DOHH2 (cell line): Measurements from ENCODE around the gene FBXO34.

Experiments used
- H3F3A ChIP-seq: fragments of 200-600 bp; sonication (generic), shearing (Covaris generic); 2 replicates; pipeline ENCODE4 v1.6.0; 2016; ENCODE audit warnings: antibody characterized with exemption, mild to moderate bottlenecking; ENCODE audit not compliant: control insufficient read depth, insufficient read depth
- H3K27ac ChIP-seq: fragments of 200-600 bp; sonication (generic); 2 replicates; pipeline ENCODE4 v1.5.1; 2014; ENCODE audit warnings: low read depth, mild to moderate bottlenecking, low read length, moderate library complexity
- H3K27me3 ChIP-seq: fragments of 200-600 bp; sonication (generic); 2 replicates; pipeline ENCODE4 v1.6.1; 2014; ENCODE audit warnings: mild to moderate bottlenecking, low read length, mixed read lengths; ENCODE audit not compliant: control insufficient read depth
- H3K36me3 ChIP-seq: fragments of 200-600 bp; sonication (generic); 2 replicates; pipeline ENCODE4 v1.6.1; 2014; ENCODE audit warnings: mild to moderate bottlenecking, low read length, moderate library complexity, mixed read lengths; ENCODE audit not compliant: control insufficient read depth
- H3K4me1 ChIP-seq: fragments of 200-600 bp; sonication (generic); 2 replicates; pipeline ENCODE4 v1.6.1; 2014; ENCODE audit warnings: mild to moderate bottlenecking, low read length, mixed read lengths; ENCODE audit not compliant: control insufficient read depth
- H3K4me2 ChIP-seq: fragments of 200-600 bp; sonication (generic); 2 replicates; pipeline ENCODE4 v1.6.0; 2014; ENCODE audit warnings: mild to moderate bottlenecking, low read length, moderate library complexity
- H3K4me3 ChIP-seq: fragments of 200-600 bp; sonication (generic); 2 replicates; pipeline ENCODE4 v1.5.1; 2014; ENCODE audit warnings: mild to moderate bottlenecking, low read length, mixed read lengths
- H3K79me2 ChIP-seq: fragments of 200-600 bp; sonication (generic); 2 replicates; pipeline ENCODE4 v1.6.1; 2014; ENCODE audit warnings: mild to moderate bottlenecking, low read length, mixed read lengths; ENCODE audit not compliant: control insufficient read depth
- H3K9me2 ChIP-seq: fragments of 200-600 bp; sonication (generic); replicated peaks from 2 replicates; pipeline ENCODE4 v1.6.1; 2014; ENCODE audit warnings: mild to moderate bottlenecking, low read length, mixed read lengths; ENCODE audit not compliant: control insufficient read depth
- H3K9me3 ChIP-seq: fragments of 200-600 bp; sonication (generic); 2 replicates; pipeline ENCODE4 v1.6.1; 2014; ENCODE audit warnings: antibody characterized with exemption, low read length, mixed read lengths; ENCODE audit not compliant: control insufficient read depth, insufficient read depth
- H4K20me1 ChIP-seq: fragments of 200-600 bp; sonication (generic); 2 replicates; pipeline ENCODE4 v1.6.0; 2014; ENCODE audit warnings: low read depth, mild to moderate bottlenecking, antibody characterized with exemption, low read length, moderate library complexity; ENCODE audit not compliant: control insufficient read depth, insufficient read depth
- EZH2phosphoT487 ChIP-seq: fragments of 200-600 bp; sonication (generic); IDR thresholded peaks from 2 replicates; pipeline ENCODE4 v1.6.1; 2017; ENCODE audit warnings: borderline replicate concordance, mild to moderate bottlenecking, antibody characterized with exemption, low read length, moderate library complexity, mixed read lengths
- TF ChIP-seq, protein P1 (sequence below): fragments of 200-600 bp; sonication (generic); IDR thresholded peaks from one replicate; pipeline ENCODE4 v1.5.1; 2014; ENCODE audit warnings: antibody characterized with exemption, mild to moderate bottlenecking, low read depth, low read length; ENCODE audit not compliant: poor library complexity, severe bottlenecking

FBXO34 gene

DNA sequence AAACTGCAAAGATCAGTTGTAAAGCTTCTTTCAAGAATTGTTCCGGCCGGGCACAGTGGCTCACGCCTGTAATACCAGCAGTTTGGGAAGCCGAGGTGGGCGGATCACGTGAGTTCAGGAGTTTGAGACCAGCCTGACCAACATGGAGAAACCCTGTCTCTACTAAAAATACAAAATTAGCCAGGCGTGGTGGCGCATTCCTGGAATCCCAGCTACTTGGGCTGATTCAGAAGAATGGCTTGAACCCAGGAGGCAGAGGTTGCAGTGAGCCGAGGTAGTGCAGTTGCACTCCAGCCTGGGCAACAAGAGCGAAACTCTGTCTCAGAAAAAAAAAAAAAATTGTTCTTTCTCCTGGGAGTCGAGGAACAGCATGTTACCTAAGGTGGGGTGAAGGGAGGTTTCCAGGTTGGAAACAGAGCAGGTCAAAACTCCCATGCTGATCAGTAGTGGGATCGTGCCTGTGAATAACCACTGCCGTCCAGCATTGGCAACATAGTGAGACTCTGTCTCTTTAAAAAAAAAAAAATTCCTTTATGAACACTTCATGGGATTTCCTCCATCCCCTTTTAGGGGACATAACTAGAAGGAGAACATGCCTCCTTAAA, 13.9 kb downstream of the FBXO34 start:
- Histone ChIP-seq H3K4me2 (no peak overlapping the region), H4K20me1 (peaks cover 13% of the 10 kb centered on the region; the same call in 1 of the 2 replicates), H3K9me2 (no peaks in the 10 kb centered on the region), H3K4me1 (no peaks in the 10 kb centered on the region), H3K9me3 (no peaks in the 10 kb centered on the region), H3K79me2 (peaks cover 92% of the 10 kb centered on the region), H3K4me3 (no peak overlapping the region), H3K27me3 (no peaks in the 10 kb centered on the region), H3F3A (0 out of 2 replicates have a peak, but pooled peaks cover 2% of the 10 kb centered on the region), H3K27ac (no peak overlapping the region), H3K36me3 (no peaks in the 10 kb centered on the region)
- no peak for TF ChIP-seq EZH2phosphoT487
- TF ChIP-seq, protein P1, sequence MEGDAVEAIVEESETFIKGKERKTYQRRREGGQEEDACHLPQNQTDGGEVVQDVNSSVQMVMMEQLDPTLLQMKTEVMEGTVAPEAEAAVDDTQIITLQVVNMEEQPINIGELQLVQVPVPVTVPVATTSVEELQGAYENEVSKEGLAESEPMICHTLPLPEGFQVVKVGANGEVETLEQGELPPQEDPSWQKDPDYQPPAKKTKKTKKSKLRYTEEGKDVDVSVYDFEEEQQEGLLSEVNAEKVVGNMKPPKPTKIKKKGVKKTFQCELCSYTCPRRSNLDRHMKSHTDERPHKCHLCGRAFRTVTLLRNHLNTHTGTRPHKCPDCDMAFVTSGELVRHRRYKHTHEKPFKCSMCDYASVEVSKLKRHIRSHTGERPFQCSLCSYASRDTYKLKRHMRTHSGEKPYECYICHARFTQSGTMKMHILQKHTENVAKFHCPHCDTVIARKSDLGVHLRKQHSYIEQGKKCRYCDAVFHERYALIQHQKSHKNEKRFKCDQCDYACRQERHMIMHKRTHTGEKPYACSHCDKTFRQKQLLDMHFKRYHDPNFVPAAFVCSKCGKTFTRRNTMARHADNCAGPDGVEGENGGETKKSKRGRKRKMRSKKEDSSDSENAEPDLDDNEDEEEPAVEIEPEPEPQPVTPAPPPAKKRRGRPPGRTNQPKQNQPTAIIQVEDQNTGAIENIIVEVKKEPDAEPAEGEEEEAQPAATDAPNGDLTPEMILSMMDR = no peak

DNA sequence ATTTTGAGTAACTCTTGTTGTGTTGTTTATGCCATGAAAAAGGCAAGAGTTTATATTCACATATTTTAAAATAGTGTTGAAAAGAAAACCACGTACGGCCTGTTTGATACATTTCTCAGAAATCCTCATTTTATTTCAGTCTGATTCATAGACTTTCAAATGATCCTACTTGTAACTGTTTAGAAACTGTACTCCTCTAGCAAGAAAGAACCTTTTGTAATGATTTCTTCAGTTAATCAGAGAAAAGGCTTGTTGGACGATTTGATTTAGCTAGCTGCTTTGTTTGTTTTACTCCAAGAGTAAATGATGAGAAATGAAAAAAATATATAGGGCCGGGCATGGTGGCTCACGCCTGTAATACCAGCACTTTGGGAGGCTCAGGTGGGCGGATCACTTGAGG, 17.2 kb downstream of the FBXO34 start:
- Histone ChIP-seq H3F3A (0 out of 2 replicates have a peak, but pooled peaks cover 2% of the 10 kb centered on the region), H3K27me3 (no peaks in the 10 kb centered on the region), H3K36me3 (no peaks in the 10 kb centered on the region), H3K4me3 (no peak overlapping the region), H3K79me2 (peaks cover 90% of the 10 kb centered on the region), H3K27ac (no peak overlapping the region), H4K20me1 (peaks cover 13% of the 10 kb centered on the region; the same call in 1 of the 2 replicates), H3K4me2 (no peak overlapping the region), H3K4me1 (no peaks in the 10 kb centered on the region), H3K9me2 (no peaks in the 10 kb centered on the region), H3K9me3 (no peaks in the 10 kb centered on the region)
- TF ChIP-seq, protein P1 = no peak
- TF ChIP-seq EZH2phosphoT487 = no peak

DNA sequence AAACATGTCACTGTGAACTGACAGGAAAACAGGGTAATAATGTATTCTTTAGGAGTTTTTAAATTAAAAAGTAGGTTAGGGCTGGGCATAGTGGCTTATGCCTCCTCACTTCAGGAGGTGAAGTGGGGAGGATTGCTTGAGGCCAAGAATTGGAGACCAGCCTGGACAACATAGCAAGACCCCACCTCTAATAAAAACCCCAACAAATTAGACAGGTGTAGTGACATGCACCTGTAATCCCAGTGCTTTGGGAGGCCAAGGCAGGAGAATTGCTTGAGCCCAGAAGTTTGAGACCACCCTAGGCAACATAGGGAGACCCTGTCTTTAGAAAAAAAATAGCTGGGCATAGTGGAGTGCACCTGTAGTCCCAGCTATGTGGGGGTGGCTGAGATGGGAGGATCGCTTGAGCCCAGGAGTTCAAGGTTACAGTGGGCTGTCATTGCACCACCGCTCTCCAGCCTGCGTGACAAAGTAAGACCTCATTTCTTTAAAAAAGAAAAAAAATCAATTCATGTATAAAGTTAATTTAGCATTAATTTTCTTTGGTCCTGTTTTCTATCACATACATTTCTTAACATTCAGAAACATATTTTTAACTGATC, 20.4 kb downstream of the FBXO34 start:
- Histone ChIP-seq H3K9me2 (no peaks in the 10 kb centered on the region), H3K4me2 (no peak overlapping the region), H3K27me3 (no peaks in the 10 kb centered on the region), H4K20me1 (peaks cover 4% of the 10 kb centered on the region; the same call in 1 of the 2 replicates), H3K9me3 (no peaks in the 10 kb centered on the region), H3K27ac (no peak overlapping the region), H3K79me2 (peaks cover 84% of the 10 kb centered on the region), H3F3A (no peaks in the 10 kb centered on the region), H3K4me1 (no peaks in the 10 kb centered on the region), H3K4me3 (no peak overlapping the region), H3K36me3 (no peaks in the 10 kb centered on the region)
- TF ChIP-seq EZH2phosphoT487 = no peak
- TF ChIP-seq, protein P1 = no peak
